Measurements from ENCODE around the gene MORN5. TPM values are rescaled to one million over a fixed set of nuclear protein-coding genes. Genes with fewer than 3 reads are reported as not detected.

Gene MORN5
- total and polyA plus RNA-seq, 9 of the 15 experiments (the other 6 are each of a cell fraction or from before 2014, with no cell fraction given) = not detected

- TF ChIP-seq E2F6 (IDR thresholded peaks at IDR 0.05; ENCODE audit: borderline replicate concordance in 1 of 2, extremely low read depth in 1 of 2, insufficient read depth in 1 of 2, insufficient read length in 1 of 2, low read depth in 1 of 2, low read length in 1 of 2, poor library complexity in 1 of 2, severe bottlenecking in 1 of 2) = peak in 1 of 2 experiments; percentile 11
- TF ChIP-seq BRCA1 (IDR thresholded peaks at IDR 0.05) = no peak
- TF ChIP-seq BRCA1 (CRISPR knock-in tag; IDR thresholded peaks at IDR 0.05) = no peak
- peak; percentile 63; the same call in 1 of the 2 replicates for TF ChIP-seq SMARCA4 (IDR thresholded peaks at IDR 0.05)
- no peak for TF ChIP-seq NUFIP1 (IDR thresholded peaks at IDR 0.05; ENCODE audit: partially characterized antibody)
- no peak for TF ChIP-seq TAL1 (IDR thresholded peaks at IDR 0.05)
- no peak for TF ChIP-seq TCFL5 (CRISPR knock-in tag; conservative IDR thresholded peaks at IDR 0.05)
- TF ChIP-seq NR2F6 (CRISPR knock-in tag; IDR thresholded peaks at IDR 0.05) = no peak
- TF ChIP-seq ZNF79 (CRISPR knock-in tag; IDR thresholded peaks at IDR 0.05; ENCODE audit: low read depth) = no peak
- TF ChIP-seq ZHX1 (conservative IDR thresholded peaks at IDR 0.05; ENCODE audit: low read length) = no peak
- no peak for TF ChIP-seq NR3C1 (CRISPR knock-in tag; IDR thresholded peaks at IDR 0.05)
- TF ChIP-seq CHD7 (IDR thresholded peaks at IDR 0.05; ENCODE audit: low read depth, low read length) = no peak
These were observed 69.1 kb downstream of the MORN5 start, which contains the start of gene LHX6 (continued) for GRCh38 chr9:122228568-122229484.

All from K562 (cell line).